Right atrium auricular region (tissue), 2 donors: ENCODE results near the gene MTARC1. TPM values are rescaled to one million over a fixed set of nuclear protein-coding genes. Genes with fewer than 3 reads are reported as not detected.

Experiments used
- DNase-seq: peaks from one replicate; pipeline ENCODE4 v3.0.0-alpha.2; 2019; ENCODE audit warnings: low spot score
- H3K27ac ChIP-seq, 2 donors: fragments of 200-600 bp; sonication (generic); 1 replicate in 1 of 2; 2 replicates in 1 of 2; pipeline ENCODE4 v1.5.1; 2016 to 2019
- H3K27me3 ChIP-seq, 2 donors: fragments of 200-600 bp; sonication (generic); one replicate each; pipeline versions ENCODE4 v1.5.1 to v1.6.0; 2017 to 2019
- H3K36me3 ChIP-seq: fragments of 200-600 bp; sonication (generic); one replicate; pipeline ENCODE4 v1.5.1; 2016
- H3K4me1 ChIP-seq, 2 donors: fragments of 200-600 bp; sonication (generic); one replicate each; pipeline versions ENCODE4 v1.5.1 to v1.6.0; 2017 to 2019
- H3K4me3 ChIP-seq, 2 donors: fragments of 200-600 bp; sonication (generic); 1 replicate in 1 of 2; 2 replicates in 1 of 2; pipeline ENCODE4 v1.5.1; 2017 to 2019; ENCODE audit warnings: mild to moderate bottlenecking in 1 of 2, moderate library complexity in 1 of 2
- H3K9me3 ChIP-seq, 2 donors: fragments of 200-600 bp; sonication (generic); one replicate each; pipeline ENCODE4 v1.5.1; 2019
- total RNA-seq, 2 donors: library from RNA; depleted of rRNA; stranded (reverse); fragments of >200 nt; gene quantifications; one replicate each; pipeline ENCODE4 v1.1.0, GENCODE V29; 2016
- TF ChIP-seq, protein P1 (sequence below), 2 donors: fragments of 200-600 bp; sonication (generic); IDR thresholded peaks; one replicate each; pipeline ENCODE4 v1.5.1; 2019; ENCODE audit warnings: antibody characterized with exemption in 2 of 2

Gene MTARC1
- total RNA-seq, 2 donors from 2014 or later: 4.0 to 6.1 TPM

GRCh38 chr1:220747437-220748088 lies 39.1 kb upstream of the MTARC1 start:
- TF ChIP-seq, protein P1, sequence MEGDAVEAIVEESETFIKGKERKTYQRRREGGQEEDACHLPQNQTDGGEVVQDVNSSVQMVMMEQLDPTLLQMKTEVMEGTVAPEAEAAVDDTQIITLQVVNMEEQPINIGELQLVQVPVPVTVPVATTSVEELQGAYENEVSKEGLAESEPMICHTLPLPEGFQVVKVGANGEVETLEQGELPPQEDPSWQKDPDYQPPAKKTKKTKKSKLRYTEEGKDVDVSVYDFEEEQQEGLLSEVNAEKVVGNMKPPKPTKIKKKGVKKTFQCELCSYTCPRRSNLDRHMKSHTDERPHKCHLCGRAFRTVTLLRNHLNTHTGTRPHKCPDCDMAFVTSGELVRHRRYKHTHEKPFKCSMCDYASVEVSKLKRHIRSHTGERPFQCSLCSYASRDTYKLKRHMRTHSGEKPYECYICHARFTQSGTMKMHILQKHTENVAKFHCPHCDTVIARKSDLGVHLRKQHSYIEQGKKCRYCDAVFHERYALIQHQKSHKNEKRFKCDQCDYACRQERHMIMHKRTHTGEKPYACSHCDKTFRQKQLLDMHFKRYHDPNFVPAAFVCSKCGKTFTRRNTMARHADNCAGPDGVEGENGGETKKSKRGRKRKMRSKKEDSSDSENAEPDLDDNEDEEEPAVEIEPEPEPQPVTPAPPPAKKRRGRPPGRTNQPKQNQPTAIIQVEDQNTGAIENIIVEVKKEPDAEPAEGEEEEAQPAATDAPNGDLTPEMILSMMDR (IDR thresholded peaks at IDR 0.05): no peak

GRCh38 chr1:220748089-220748934 lies 38.4 kb upstream of the MTARC1 start, which contains the start of gene MTARC2:
Gene MTARC2 (plus strand): TSS chr1:220748322. CDS start chr1:220748532, 210 bp downstream.
- no peaks in the 10 kb centered on the region for H3K36me3 ChIP-seq
- H3K4me1 ChIP-seq: peaks cover 0 to 54% of the 10 kb centered on the region in 2 donors
- peak within 1 kb of the TSS; percentile 94 for H3K27ac ChIP-seq
- peak; percentile 90 for DNase-seq
- H3K4me3 ChIP-seq: peak within 1 kb of the TSS; percentile 61 to 94
- no peaks in the 10 kb centered on the region for H3K9me3 ChIP-seq
- TF ChIP-seq, protein P1 (IDR thresholded peaks at IDR 0.05): no peak
- no peaks in the 10 kb centered on the region for H3K27me3 ChIP-seq

More at GRCh38 chr1:220747437-220748088, 39.1 kb upstream of the MTARC1 start:
- Histone ChIP-seq H3K27me3 (no peaks in the 10 kb centered on the region), H3K4me1 (peaks cover 0 to 50% of the 10 kb centered on the region in 2 donors), H3K27ac (peak overlapping the region; percentile 94), H3K9me3 (no peaks in the 10 kb centered on the region), H3K36me3 (no peaks in the 10 kb centered on the region), H3K4me3 (peak overlapping the region; percentile 61 to 94)
- DNase-seq: no peak

DNA sequence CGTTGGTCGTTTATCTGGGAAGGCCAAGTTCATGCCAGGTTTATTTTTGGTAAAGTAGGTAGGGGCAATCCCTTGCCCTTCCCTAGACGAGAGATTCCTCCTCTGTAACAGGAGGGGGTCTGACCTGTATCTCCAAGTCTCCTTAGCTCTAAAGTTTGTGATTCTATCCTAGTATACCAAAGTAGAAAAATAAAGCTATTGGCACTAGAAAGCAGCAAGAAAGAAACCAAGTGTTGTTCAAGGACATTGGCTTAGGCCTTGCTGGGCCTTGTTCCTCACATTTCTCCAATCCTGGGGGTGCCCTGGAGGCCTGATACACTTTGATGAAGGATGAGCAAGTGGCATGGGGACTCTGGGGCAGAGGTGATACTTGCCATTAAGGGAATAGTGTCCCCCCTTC lies 37.8 kb upstream of the MTARC1 start:
- Histone ChIP-seq H3K4me1 (peaks cover 0 to 61% of the 10 kb centered on the region in 2 donors), H3K4me3 (peak overlapping the region; percentile 61 to 94), H3K27ac (peak overlapping the region; percentile 94), H3K36me3 (no peaks in the 10 kb centered on the region), H3K9me3 (no peaks in the 10 kb centered on the region), H3K27me3 (no peaks in the 10 kb centered on the region)
- TF ChIP-seq, protein P1 (IDR thresholded peaks at IDR 0.05): no peak
- DNase-seq: no peak

GRCh38 chr1:220750131-220750515 lies 36.6 kb upstream of the MTARC1 start:
- Histone ChIP-seq H3K27ac (peak overlapping the region; percentile 94), H3K36me3 (peaks cover 3% of the 10 kb centered on the region), H3K9me3 (no peaks in the 10 kb centered on the region), H3K4me3 (peak overlapping the region in 1 of 2 donors; percentile 94), H3K27me3 (no peaks in the 10 kb centered on the region), H3K4me1 (peaks cover 0 to 65% of the 10 kb centered on the region in 2 donors)
- no peak for DNase-seq
- TF ChIP-seq, protein P1 (IDR thresholded peaks at IDR 0.05): no peak

- TF ChIP-seq, protein P1 (IDR thresholded peaks at IDR 0.05): no peak
- DNase-seq: no peak
- no peak overlapping the region for H3K4me3 ChIP-seq
- peaks cover 13% of the 10 kb centered on the region for H3K36me3 ChIP-seq
- no peaks in the 10 kb centered on the region for H3K9me3 ChIP-seq
- H3K27me3 ChIP-seq: no peaks in the 10 kb centered on the region
- H3K4me1 ChIP-seq: peaks cover 0 to 65% of the 10 kb centered on the region in 2 donors
- H3K27ac ChIP-seq: peak overlapping the region in 1 of 2 donors; percentile 94
These were observed 35.6 kb upstream of the MTARC1 start for GRCh38 chr1:220751111-220751510.
